Neural progenitor cell (in vitro differentiated cells): ENCODE data around the gene ACAA1.

ENCODE experiments used
- CTCF ChIP-seq: fragments of 200-600 bp; sonication (generic); IDR thresholded peaks from 2 replicates; pipeline ENCODE4 v1.5.1; 2017; ENCODE audit warnings: antibody characterized with exemption, mild to moderate bottlenecking
- EZH2 ChIP-seq: fragments of 200-600 bp; sonication (generic); IDR thresholded peaks from 2 replicates; pipeline ENCODE4 v1.6.1; 2017; ENCODE audit warnings: antibody characterized with exemption, mild to moderate bottlenecking, moderate library complexity

GRCh38 chr3:38136393-38136776 lies 542 bp downstream of the ACAA1 start:
- TF ChIP-seq CTCF (no peak), EZH2 (no peak)
